Osteocyte (in vitro differentiated cells): Measurements from ENCODE around the gene PARP8. TPM values are rescaled to one million over a fixed set of nuclear protein-coding genes. Genes with fewer than 3 reads are reported as not detected.

ENCODE experiments used
- DNase-seq: peaks from one replicate; pipeline ENCODE4 v3.0.0; 2021; ENCODE audit warnings: mixed read lengths; ENCODE audit not compliant: unreplicated experiment; ENCODE audit errors: extremely low spot score
- H3K27ac Mint-ChIP-seq: one replicate; pipeline ENCODE4 v1.8.0; 2021; ENCODE audit warnings: mild to moderate bottlenecking, mixed read lengths; ENCODE audit not compliant: unreplicated experiment
- H3K27me3 Mint-ChIP-seq: one replicate; pipeline ENCODE4 v1.8.0; 2021; ENCODE audit warnings: mixed read lengths; ENCODE audit not compliant: unreplicated experiment
- H3K36me3 Mint-ChIP-seq: one replicate; pipeline ENCODE4 v1.8.0; 2021; ENCODE audit warnings: mixed read lengths; ENCODE audit not compliant: unreplicated experiment
- H3K4me1 Mint-ChIP-seq: one replicate; pipeline ENCODE4 v1.8.0; 2021; ENCODE audit warnings: mixed read lengths; ENCODE audit not compliant: unreplicated experiment
- H3K4me3 Mint-ChIP-seq: one replicate; pipeline ENCODE4 v1.8.0; 2021; ENCODE audit warnings: mild to moderate bottlenecking, moderate library complexity, mixed read lengths; ENCODE audit not compliant: unreplicated experiment
- H3K9me3 Mint-ChIP-seq: one replicate; pipeline ENCODE4 v1.8.0; 2021; ENCODE audit warnings: mixed read lengths; ENCODE audit not compliant: unreplicated experiment
- total RNA-seq: library from RNA; stranded (reverse); gene quantifications from 2 replicates; pipeline ENCODE4 v1.2.1, GENCODE V29; 2021
- TF ChIP-seq, protein P1 (sequence below): fragments of 200-600 bp; sonication (generic); IDR thresholded peaks from 2 replicates; pipeline ENCODE4 v1.5.0; 2021; ENCODE audit warnings: antibody characterized with exemption, mild to moderate bottlenecking, moderate library complexity

Gene PARP8
- total RNA-seq, 1 donor from 2014 or later: 23.9 TPM

DNA sequence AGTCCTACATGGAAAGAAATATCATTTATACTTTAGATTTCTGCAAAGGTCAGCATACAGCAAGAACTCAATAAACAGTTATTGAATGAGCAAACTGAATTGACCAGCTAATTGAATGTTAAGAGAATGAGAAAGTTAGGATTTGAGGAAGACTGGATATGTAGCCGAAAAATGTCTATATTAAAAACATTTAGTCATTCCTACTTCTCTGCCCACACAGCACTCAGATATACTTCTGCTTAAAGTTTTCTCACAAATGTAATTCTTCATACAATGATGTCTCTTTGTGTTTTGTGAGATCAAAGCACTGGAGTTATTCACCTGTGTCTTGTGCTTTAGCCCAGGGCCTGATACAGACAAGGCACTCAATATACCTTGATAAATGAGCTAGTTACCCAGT lies 188.6 kb downstream of the PARP8 start:
- no peak for DNase-seq
- Mint-ChIP-seq H3K4me3 (no peak overlapping the region), H3K9me3 (no peaks in the 10 kb centered on the region), H3K27me3 (peaks cover 11% of the 10 kb centered on the region), H3K27ac (no peak overlapping the region), H3K4me1 (no peaks in the 10 kb centered on the region), H3K36me3 (no peaks in the 10 kb centered on the region)
- TF ChIP-seq, protein P1, sequence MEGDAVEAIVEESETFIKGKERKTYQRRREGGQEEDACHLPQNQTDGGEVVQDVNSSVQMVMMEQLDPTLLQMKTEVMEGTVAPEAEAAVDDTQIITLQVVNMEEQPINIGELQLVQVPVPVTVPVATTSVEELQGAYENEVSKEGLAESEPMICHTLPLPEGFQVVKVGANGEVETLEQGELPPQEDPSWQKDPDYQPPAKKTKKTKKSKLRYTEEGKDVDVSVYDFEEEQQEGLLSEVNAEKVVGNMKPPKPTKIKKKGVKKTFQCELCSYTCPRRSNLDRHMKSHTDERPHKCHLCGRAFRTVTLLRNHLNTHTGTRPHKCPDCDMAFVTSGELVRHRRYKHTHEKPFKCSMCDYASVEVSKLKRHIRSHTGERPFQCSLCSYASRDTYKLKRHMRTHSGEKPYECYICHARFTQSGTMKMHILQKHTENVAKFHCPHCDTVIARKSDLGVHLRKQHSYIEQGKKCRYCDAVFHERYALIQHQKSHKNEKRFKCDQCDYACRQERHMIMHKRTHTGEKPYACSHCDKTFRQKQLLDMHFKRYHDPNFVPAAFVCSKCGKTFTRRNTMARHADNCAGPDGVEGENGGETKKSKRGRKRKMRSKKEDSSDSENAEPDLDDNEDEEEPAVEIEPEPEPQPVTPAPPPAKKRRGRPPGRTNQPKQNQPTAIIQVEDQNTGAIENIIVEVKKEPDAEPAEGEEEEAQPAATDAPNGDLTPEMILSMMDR: no peak

DNA sequence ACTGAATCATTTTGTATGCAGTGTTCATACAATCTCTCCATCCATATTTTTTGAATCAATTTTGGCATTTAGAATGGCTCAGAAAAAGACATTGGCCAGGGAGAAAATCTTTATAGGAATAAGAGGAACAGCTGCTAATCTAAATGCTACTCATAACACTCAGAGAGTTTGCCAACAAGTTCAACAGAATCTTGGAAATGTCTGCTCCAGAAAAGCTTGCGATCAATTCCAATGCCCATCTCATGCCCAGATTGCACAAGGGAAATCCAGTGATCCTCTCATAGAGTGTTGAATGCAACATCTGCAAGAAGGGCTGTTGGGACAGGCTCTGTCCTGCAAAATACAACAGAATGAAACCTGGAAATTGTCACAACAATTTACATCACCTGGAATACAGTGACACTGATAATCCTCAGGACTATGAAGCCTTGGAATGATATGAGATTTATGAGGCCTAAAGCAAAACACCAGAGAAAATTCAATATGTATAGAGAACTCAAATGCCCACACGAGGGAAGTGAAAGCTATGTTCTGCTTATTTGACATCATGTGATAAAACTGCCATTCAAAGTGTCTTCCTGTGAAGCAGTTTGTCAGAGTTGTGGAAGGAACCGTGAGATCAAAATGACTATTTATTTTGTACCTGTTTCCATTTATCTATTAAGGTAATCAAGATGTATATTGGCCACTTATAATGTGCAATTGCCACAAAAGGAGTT lies 190.1 kb downstream of the PARP8 start:
- Mint-ChIP-seq H3K4me1 (no peaks in the 10 kb centered on the region), H3K9me3 (no peaks in the 10 kb centered on the region), H3K4me3 (no peak overlapping the region), H3K27ac (no peak overlapping the region), H3K27me3 (peaks cover 15% of the 10 kb centered on the region), H3K36me3 (no peaks in the 10 kb centered on the region)
- TF ChIP-seq, protein P1: no peak
- DNase-seq: no peak

DNA sequence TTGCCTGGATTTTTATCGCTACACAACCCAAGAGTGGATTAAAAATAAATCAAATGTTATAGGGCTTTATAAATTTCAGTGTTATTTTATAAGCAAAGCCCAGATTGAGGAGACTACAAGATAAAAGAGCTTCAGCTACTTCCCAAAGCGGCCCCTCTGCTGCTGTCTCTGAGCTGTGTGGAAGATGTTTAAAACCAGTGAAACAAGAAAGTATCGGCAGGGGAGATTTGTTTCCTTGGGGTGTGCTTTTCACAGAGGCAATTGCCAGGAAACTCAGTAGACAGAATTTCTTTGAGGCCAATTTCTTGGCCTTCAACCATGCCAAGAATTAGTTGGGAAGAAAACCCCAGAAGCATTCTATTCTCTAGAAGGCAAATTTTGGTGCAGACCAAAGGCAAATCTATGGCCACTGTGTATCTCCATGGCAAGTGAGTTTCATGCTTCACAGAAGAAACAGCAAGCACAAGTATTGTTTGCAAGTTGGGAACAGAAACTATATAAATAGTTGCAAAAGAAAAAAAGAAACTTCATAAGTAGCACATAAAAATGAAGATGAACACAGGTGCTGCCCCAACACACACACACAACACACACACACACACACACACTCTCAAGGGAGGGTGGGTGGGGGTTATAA lies 197.2 kb downstream of the PARP8 start:
- Mint-ChIP-seq H3K27ac (no peak overlapping the region), H3K4me1 (no peaks in the 10 kb centered on the region), H3K27me3 (peaks cover 36% of the 10 kb centered on the region), H3K9me3 (no peaks in the 10 kb centered on the region), H3K4me3 (no peak overlapping the region), H3K36me3 (no peaks in the 10 kb centered on the region)
- TF ChIP-seq, protein P1: no peak
- DNase-seq: no peak

DNA sequence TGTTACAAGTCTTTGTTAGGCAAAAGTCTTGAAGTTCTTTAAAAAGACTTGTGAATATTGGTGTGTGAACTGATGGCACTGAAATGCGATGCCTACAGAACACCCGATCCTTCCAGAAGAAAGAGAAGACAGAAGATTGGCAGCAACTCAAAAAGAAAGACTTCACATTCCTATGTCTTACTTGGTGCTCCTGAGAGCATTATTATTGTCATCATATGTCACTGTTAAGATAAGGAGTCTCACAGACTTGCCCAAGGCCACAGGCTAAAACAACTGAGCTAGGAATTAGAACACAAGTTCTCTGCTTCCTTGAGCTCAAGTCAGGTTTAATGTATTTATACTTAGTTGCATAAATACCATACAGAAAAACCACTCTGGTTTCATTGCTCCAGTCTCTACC lies 198.0 kb downstream of the PARP8 start:
- no peak overlapping the region for H3K27ac Mint-ChIP-seq
- TF ChIP-seq, protein P1: no peak
- no peak overlapping the region for H3K4me3 Mint-ChIP-seq
- no peak for DNase-seq
- no peaks in the 10 kb centered on the region for H3K4me1 Mint-ChIP-seq
- peaks cover 42% of the 10 kb centered on the region for H3K27me3 Mint-ChIP-seq
- no peaks in the 10 kb centered on the region for H3K36me3 Mint-ChIP-seq
- no peaks in the 10 kb centered on the region for H3K9me3 Mint-ChIP-seq

DNA sequence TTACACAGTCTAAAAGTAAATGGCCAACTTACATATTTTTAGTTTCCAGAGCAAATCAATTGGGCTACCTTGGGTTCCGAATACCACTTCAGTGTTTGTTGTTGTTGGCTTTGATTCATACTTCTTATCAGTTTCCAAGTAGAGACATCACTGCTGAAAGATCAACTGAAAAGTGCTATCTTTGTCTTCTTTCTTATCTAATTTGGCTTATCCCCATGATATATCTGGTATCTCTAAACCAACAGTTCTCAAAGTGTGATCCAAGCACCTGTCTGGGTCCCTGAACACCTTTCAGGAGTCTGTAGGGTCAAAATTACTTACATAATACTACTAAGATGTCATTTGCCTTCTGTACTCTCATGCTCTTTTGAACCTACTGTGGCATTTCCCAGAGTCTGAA lies 200.0 kb downstream of the PARP8 start:
- Mint-ChIP-seq H3K4me1 (no peaks in the 10 kb centered on the region), H3K4me3 (no peak overlapping the region), H3K9me3 (no peaks in the 10 kb centered on the region), H3K27ac (no peak overlapping the region), H3K27me3 (peaks cover 43% of the 10 kb centered on the region), H3K36me3 (no peaks in the 10 kb centered on the region)
- TF ChIP-seq, protein P1: no peak
- DNase-seq: no peak
